Measurements from ENCODE around the gene CASP7.

CASP7 gene

DNA sequence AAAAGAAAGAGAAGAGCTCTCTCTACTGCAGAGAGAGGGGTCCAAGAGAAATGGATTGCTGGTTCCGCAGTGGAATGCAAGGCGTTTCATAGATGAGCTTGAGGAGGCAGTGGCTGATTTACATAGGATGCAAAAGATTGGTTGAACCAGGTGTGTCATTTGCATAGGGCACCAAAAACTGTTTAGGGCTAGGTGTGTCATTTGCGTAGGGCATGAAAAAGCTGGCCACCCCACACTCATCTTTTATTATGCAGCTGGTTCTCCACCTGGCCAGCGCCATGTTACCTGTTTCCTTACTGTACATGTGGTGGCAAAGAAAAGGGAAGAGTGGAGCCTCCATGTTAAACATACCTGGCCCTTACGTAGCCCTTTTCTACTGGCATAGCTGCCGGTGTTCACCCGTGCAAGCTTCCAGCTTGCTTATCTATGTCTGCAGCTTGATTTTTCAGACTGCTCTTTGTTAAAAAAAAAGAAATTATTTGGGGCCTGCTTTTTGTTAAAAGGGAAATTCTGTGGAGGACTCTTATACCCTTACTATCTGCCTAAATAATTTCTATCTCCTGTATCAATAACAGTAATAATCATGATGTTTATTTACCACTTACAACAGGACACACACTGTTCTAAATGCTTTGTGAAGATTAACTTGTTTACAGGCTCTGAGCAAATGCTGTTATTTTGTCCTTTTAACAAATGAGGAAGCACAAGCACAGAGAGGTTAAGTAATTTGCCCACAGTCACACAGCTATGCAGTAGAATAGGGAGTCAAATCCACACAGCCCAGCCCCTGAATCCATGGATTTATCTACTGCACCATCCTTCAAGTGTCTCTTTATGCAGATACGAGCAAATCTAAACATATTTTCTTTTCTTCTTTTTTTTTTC is 33.3 kb downstream of the CASP7 start:
- DNase-seq (ENCODE audit: low read depth in 3 of 3) = no peak

DNA sequence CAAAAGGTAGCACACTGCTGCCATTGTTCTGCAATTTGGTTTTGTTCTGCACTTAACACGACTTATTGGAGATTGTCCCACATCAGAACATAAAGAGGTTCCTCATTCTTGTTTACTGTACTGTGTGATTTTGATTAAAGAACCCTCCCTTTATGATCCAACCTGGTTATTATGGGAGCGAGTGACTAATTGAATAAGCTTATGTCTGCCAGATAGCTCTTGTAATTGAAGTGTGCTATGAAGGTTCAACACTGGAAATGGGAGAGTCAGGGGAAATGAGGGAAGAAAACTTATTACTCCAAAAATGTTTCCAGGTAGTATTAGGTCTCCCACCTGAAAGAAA is 33.9 kb downstream of the CASP7 start:
- no peak for DNase-seq (ENCODE audit: low read depth in 3 of 3)

DNA sequence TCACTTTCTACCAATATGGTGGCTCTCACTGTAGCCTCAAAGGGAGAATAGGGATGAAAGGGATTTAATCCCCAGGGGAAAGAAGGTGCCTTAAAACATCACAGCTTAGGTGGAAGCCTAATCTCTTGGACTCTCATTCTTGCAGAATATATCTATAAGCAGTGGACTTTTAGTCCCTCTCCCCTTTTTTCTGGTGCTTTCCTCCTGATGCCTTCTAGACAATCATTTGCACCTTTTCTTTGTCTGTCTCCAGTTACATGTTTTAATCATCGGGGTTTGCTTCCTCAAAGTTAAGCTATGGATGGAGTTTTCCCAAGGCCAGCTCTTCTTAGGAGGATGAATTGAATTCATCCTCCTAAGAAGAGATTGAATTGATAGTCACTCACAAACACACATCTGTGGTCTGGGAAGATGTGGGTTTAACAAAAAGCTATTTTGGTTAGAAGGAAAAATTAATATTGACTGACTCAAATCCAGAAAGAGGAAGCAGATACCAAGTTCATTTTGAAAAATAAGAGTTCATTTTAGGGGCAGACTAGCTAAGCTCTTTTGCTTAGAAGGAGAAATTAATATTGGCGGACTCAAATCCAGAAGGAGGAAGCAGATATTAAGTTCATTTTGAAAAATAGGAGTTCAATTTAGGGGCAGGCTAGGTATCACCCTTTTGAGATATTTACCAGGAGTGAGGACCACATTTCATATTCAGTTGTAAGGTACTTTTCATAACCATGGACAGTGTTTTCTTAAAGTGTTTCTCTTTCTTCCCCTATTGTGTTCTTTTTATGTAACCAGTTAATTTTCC is 36.6 kb downstream of the CASP7 start:
- DNase-seq (ENCODE audit: low read depth in 3 of 3) = no peak

DNA sequence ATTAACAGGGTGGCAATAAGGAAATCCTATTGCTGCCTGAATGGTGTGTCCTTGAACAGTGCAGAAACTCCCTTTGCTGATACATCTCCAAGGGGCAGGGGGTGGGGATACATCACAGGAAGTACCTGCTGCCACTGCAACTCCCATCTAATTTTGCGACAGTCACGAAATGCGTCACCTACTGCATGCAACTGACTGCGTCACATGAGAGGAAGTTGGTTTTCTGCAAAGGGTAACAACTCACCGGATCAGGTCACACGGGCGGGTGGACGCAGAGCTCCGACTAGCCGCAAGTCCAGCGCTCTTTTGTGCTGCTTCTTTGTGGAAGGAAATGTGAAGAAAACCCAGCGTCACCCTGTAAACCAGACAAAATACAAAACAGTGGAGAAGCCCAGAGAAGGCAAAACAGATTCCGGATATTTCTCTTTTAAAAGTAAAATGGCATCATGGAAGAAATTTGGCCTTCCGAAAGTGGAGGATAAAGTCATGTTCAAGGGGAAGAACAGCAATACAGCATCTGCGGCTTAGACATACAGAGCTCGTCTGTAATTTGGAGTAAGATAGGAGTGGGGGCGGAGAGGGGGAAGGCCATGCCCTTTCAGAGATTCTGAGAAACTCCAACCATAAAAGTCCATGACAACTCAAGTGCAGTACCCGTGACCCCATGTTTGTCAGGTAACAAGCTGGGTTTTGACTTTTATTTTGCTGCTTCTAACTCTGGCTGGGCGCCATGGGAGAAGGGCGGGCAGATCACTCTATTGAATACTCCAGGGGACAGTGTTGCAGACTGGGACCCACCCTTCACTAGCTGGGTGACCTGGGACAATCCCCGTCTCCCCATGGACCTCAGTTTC is 39.5 kb downstream of the CASP7 start:
- no peak for DNase-seq (ENCODE audit: low read depth in 3 of 3)

DNA sequence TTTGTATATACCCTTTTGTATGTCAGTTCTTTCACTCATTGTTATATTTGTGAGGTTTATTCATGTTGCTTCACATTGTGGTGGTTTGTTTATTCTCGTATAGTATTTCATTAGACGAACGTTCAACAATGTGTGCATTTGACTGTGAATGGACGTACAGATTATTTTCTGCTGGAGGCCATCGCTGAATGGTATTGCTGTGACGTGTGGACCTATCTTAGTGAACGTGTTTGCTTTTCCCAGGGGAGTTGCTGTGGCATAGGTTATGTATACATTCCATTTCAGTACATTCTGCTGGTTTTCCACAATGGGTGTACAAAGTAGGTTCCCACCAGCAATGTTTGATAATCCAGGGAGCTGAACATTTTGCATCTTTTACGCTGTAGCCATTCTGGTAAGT is 40.7 kb downstream of the CASP7 start:
- DNase-seq (ENCODE audit: low read depth in 3 of 3) = no peak

DNA sequence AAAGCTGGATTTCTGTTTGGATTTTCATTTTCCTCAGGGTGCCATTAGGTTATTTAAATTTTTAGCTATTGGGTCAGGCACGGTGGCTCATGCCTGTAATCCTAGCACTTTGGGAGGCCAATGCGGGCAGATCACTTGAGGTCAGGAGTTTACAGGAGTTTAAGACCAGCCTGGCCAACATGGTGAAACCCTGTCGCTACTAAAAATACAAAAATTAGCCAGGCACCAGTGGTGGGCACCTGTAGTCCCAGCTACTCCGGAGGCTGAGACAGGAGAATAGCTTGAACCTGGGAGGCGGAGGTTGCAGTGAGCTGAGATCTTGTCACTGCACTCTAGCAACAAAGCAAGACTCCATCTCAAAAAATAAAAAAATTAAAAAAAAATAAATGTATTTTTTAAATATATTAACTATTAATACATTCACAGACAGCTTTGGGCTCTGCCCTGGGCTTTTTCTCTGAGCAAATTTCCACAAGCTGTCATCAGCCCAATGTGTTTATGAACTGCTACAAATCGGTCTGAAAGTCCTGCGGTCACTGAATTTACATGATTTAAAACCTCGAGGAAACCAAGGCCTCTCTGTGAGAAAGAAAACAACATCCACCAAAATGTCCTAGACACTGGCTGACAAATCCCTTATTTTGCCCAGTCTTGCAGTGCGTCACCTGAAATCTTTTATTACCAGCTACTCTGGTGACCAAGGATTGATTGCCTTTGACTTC is 52.6 kb downstream of the CASP7 start:
- no peak for DNase-seq (ENCODE audit: low read depth in 3 of 3)

DNA sequence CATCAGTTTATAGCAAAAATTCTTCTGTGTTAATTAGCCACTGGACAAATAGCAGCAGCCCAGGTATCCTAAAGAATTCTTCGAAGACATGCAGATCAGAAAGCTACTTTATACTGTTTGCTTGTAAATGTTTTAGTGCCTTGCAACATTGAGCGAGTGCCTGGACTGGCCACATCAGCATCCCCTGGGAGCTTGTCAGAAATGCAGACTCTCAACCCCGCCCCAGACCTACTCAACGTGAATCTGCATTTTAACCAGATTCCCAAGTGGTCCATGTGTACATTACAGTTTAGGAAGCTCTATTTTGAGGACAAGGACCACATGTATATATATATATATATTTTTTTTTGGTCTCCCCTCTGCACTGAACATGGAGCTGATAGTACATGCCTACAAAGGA is 53.3 kb downstream of the CASP7 start:
- DNase-seq (ENCODE audit: low read depth in 3 of 3) = no peak

DNA sequence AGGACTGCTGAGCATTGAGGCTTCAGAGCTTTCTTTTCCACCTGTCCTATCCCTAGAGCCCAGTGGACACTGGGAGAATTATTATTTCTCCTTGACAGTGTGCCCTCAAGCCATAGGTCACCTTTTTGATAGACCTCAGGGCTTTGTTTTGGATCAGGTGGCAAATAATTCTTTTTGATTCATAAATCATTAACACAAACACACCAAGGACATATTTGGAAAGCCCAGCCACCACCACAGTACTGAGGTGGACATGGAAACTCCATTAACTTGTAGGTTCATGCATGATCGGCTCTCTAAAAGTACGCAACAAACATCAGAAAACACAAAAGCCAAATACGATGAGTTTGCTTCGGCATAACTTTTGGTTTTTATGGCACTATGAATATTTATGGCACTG is 53.9 kb downstream of the CASP7 start:
- no peak for DNase-seq (ENCODE audit: low read depth in 3 of 3)

DNA sequence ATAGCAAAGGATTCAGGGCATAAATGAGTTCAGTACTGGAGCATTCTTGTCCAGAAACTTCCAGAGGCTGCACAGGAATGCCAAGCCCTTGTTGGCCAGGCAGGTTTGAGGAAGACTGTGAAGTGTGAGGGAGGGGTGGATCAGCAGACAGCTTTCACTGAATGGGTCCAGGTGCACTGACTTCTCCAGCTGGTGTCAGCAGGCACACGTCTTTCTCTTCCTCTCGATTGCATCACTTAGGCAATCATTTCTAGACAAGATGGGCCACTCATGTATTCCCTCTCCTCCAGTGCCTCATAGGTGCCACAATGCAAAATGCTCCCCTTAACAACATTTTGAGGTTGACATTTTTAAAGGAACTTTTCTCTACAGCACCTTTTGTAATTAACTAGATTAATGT is 56.2 kb downstream of the CASP7 start:
- DNase-seq (ENCODE audit: low read depth in 3 of 3) = no peak

DNA sequence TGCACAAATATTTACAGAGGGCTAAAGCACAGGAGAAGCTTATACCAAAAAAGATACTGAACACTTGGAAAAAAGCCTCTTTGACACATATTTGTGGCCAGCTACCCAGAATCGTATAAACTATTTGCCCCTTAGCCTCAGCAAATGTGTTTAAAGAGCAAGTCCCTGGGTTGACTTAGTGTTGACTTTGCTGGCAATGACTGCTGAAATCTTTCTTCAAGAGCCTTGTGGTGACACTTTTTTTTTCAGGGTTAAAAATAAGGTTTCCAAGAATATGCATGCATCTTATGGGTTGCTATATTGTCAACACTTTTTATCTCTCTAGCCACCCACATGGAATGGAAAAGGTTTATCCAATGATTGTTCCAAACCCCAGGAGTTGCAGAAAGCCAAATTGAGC is 56.9 kb downstream of the CASP7 start:
- no peak for DNase-seq (ENCODE audit: low read depth in 3 of 3)

DNA sequence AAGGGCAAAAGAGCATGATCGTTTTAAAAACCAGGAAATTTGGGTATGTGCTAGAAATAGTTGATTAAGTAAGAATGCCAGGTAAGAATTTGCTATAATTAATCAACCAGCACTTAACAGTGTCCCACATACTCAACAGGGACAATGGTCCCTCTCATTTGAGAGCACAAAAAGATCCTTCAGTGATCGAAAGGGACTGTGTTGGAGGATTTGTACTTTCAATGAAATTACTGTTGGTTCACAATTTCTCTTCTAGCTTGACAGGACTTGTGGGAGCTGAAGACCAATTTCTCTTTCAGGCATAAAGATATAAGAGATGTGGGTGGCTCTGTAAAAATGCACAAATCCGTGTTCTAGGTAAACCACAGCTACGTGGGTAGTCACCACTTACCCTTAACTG is 59.3 kb downstream of the CASP7 start:
- no peak for DNase-seq (ENCODE audit: low read depth in 3 of 3)

DNA sequence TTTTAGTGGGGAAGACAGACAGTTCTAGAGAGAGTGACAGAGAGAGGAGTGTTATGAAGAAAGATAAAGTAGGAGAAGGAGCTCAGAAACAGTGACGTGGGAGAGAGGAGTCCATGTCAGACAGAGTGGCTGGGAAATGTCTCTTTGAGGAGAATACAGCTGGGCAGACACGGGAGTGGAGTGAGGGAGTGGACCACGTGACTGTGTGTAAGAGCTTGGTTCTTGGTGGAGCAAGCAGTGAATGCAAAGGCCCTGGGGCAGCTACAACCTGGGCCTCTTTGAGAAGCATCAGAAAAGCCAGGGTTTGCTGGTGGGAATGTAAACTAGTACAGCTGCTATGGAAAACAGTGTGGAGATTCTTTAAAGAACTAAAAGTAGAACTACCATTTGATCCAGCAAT is 59.9 kb downstream of the CASP7 start:
- no peak for DNase-seq (ENCODE audit: low read depth in 3 of 3)

DNA sequence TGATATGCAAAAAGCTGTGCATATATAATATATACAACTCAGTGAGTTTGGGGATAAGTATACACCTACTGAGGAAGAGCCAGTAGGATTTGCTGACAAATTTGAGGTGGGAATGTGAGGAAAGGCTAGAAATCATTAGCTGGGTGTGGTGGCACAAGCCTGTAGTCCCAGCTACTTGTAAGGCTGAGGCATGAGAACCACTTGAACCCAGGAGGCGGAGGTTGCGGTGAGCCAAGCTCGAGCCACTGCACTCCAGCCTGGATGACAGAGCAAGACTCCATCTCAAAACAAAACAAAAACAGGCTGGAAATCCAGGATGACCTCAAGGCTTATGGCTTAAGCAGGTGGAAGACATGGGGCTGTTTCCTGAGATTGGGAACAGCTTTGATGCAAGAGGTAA is 61.1 kb downstream of the CASP7 start:
- no peak for DNase-seq (ENCODE audit: low read depth in 3 of 3)

DNA sequence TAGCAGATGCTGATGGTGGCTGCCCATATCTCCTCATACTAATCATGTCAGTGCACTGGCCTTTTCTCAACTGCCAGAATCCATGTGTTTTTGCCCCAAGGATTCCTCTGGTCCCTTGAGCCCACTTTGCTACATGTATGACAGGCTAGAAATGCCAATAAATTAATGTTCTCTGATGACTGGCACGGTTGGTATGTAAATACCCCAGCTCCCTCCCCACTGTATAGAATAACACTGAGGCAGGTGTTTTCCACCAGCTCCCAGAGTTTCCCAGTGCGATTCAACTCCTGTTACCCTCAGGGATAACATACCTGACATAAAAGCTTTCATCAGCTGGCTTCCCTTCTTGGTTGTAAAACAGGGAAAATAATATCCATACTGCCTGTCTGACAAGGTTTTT is 62.8 kb downstream of the CASP7 start:
- no peak for DNase-seq (ENCODE audit: low read depth in 3 of 3)

DNA sequence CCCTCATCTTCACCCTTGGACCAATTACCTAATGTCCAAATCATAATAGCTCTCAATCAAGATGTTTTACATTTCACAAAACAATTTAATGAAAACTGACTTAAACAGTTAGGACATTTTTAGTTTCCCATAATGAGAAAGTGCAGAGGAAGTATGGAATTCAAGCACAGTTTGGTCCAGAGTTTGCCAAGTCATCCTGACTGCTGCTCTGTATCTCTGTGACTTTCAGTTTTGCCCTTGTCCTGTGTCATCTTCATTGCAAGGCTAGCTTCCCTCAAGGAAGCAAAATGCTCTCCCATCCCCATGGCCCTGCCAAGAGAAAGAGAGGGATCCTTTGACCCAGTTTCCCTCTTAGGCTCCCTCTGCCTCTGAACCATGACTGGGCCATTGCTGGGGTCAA is 63.9 kb downstream of the CASP7 start:
- no peak for DNase-seq (ENCODE audit: low read depth in 3 of 3)

DNA sequence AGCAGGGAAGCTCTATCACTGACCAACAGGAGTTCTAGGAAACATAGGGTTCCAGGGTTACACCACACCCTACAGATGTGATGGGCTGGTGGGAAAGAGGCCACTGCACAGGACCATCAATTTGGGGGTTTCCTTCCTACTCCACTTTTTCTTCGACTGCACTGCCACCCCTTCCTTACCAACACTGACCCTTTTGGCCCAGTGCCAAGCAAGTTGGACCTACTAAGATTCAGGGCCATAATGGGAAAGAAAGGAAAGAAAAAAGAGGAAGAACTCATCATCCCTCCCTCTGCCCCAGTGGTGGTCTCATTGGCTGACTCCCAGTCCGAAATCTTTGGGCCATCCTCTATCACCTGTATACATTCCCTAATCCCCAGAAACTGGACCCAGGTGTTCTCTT is 65.7 kb downstream of the CASP7 start:
- DNase-seq (ENCODE audit: low read depth in 3 of 3) = no peak

DNA sequence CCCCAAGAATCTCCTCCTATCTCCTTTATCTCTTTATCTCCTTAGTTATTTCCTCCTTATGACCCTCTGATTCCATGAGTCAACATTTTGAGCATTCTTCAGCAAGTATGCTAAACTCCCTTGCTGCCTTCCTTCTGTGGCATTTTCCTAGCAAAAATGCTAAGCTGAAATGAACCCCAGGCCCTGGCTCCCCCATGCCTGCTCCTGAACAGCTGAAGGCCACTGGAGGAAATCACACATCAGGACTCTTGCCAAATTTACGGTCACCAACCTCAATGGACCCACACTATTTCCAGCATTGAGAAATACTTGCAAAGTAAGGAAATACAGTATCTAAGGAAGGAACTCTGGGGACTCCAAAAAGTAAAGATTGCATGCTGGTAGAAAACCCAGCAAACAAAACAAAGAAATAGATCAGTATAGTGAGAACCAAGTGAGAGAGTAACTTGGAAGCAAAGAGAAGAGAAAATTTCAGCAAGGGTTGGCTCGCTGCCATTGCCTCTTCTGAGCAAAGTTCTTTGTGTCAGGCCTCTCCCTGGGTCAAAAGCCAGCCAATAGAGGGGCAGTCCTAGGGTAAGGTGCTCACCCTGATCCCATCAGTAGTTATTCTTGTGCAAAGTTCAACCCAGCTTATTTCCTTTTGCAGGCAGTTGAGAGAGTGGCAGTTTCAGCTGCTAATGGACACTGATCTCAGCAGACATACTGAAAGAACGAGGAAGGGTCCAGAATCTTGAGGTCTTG is 66.7 kb downstream of the CASP7 start:
- DNase-seq (ENCODE audit: low read depth in 3 of 3) = no peak

DNA sequence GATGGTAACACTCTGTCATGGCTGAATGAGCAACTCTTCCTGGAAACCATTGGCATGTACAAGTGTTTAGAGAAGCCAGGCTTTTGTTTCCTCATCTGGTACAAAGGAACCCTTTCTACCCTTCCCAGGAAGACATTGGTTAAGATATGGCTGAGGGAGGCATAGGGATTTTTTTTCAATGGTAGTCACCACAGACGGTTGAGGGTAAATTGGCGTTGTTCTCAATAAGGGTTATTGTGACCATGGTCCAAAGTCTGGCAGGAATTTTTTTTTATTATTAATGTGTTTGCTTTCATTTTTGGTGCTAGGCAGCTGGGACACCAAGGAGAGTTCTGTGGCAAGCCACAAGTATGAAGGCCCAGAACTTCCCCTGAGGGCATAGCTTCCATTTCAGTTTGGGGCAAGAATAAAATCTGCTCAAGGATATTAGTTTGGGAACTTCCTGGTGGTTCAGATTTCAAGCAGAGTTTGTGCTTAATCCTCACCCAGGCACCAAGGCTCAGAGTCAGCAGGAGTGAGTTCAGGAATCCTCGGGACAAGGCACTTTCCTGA is 71.5 kb downstream of the CASP7 start, which contains the start of gene PLEKHS1:
Gene PLEKHS1, plus strand, starts transcription at position 502 of the 552 bp plus-strand sequence. CDS start 3,596 bp downstream, outside the sequence.
- DNase-seq (ENCODE audit: low read depth in 3 of 3) = no peak

DNA sequence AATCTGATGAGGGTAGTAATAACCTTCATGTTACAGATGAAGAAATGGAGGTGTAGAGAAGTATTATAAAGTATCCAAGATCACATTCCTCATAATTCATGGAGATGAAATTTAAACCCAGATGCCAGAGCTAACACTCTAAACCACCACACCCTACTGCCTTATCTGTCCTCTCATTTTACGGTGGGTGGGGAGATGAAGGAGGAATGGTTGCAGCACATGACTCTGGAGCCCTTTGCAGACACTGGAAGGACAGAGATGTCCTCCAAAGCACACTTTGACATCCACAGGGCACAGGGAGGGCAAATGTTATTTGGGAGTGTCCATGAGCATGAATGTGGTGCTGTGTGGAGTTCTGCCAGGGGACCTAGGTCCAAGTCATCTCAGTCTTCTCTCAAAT is 72.8 kb downstream of the CASP7 start:
- no peak for DNase-seq (ENCODE audit: low read depth in 3 of 3)

DNA sequence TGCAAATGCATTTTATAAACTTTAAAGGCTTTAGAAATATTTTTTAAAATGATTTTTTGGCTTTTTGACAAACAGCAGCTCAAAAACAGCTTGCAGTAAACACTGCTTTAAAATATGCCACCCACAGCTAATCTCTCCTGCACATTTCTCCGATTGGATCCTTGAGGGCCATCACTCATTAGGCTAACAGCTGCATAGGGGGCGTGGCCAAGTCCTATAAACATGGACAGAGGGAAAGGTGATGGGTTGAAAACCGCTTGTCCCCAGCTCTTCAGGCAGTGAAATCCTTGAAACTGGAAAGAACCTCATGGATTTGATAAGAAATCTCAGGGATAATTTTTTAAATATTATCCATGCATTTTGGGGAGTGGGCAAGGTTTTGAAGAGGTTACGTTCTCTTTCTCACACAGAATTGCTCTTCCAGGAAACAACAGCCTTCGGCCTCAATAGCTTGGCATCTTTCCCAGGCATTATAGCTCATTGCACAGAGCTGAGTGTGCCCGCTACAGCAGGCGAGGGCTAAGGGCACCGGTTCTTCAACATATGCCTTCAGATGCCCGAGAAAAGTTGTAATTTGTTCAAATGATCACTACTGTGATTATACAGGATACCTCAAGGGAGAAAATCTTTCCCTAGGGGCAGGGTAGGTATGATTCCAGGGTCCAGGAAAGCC is 73.4 kb downstream of the CASP7 start:
- DNase-seq (ENCODE audit: low read depth in 3 of 3) = no peak

Measured in stimulated activated CD4-positive, alpha-beta T cell treated with anti-CD3 and anti-CD28 coated beads, TNF-alpha, amount 100 ng/mL, for 48 hours (primary cell).